ENCODE results near the gene LMNTD2. TPM values are rescaled to one million over a fixed set of nuclear protein-coding genes. Genes with fewer than 3 reads are reported as not detected.
A peak's percentile ranks its signal among the peaks of the same experiment; 100 is the strongest.

The LMNTD2 gene
- total RNA-seq, 1 donor from 2014 or later, result 2.3 TPM

GRCh38 chr11:587978-588380 lies 27.4 kb upstream of the LMNTD2 start:
- Mint-ChIP-seq H3K4me1 (ENCODE audit: low read depth, unreplicated experiment) (no peaks in the 10 kb centered on the region), H3K4me3 (ENCODE audit: unreplicated experiment) (no peak overlapping the region), H3K27ac (ENCODE audit: unreplicated experiment) (no peak overlapping the region), H3K36me3 (ENCODE audit: unreplicated experiment) (no peaks in the 10 kb centered on the region), H3K27me3 (ENCODE audit: unreplicated experiment) (peaks cover 4% of the 10 kb centered on the region), H3K9me3 (ENCODE audit: unreplicated experiment) (peaks cover 4% of the 10 kb centered on the region)
- TF ChIP-seq CTCF (IDR thresholded peaks at IDR 0.05; ENCODE audit: partially characterized antibody, unreplicated experiment), result no peak
- DNase-seq, result no peak

GRCh38 chr11:587546-587945 lies 27.0 kb upstream of the LMNTD2 start:
- peaks cover 4% of the 10 kb centered on the region for H3K9me3 Mint-ChIP-seq (ENCODE audit: unreplicated experiment)
- H3K36me3 Mint-ChIP-seq (ENCODE audit: unreplicated experiment), result no peaks in the 10 kb centered on the region
- H3K27ac Mint-ChIP-seq (ENCODE audit: unreplicated experiment), result no peak overlapping the region
- peaks cover 4% of the 10 kb centered on the region for H3K27me3 Mint-ChIP-seq (ENCODE audit: unreplicated experiment)
- DNase-seq, result no peak
- TF ChIP-seq CTCF (IDR thresholded peaks at IDR 0.05; ENCODE audit: partially characterized antibody, unreplicated experiment), result no peak
- no peaks in the 10 kb centered on the region for H3K4me1 Mint-ChIP-seq (ENCODE audit: low read depth, unreplicated experiment)
- H3K4me3 Mint-ChIP-seq (ENCODE audit: unreplicated experiment), result no peak overlapping the region

DNA sequence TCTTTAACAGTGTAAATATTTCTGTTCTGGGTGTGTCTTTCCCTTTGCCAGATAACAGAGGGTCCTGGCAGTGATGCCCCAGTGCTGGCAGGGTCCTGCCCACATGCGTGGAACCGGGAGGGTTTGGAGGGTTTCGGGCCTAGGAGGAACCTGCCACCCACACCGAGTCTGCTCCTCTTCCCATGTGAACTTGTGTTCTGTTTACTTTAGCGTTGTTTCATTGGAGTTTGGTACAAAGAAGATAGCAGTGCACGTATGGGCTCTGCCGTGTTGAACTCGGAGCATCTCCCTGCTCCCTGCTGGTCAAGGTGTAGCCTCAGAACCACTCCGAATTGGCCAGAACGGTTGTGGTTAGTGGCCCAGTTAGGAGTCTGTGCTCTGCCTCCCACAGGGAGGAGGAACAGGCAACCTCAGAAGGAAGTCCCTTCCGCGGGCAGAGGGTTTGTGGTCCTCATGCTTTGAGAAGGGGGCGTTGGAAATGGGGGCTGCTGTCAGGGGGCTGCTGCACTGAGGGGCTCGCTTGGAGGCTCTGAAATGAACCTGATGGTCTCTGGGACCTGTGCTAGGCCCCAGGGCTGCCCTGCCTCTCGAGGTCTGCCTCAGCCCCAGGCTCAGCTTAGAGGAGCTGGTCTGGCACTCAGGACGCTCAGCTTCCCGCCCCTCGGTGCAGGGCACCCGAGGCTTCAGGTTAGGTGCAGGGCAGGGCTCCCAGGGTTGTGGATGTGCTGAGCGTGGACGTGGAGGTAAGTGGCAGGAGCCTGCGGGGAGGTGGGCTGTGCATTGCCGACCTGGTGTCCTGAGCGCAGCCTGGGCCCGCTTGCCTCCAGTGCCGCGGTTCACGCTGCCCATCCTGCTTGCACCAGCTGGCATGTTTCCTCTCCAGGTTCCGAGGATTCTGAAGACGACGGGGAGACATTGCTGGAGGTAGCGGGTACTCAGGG lies 26.1 kb upstream of the LMNTD2 start:
- no peak overlapping the region for H3K27ac Mint-ChIP-seq (ENCODE audit: unreplicated experiment)
- DNase-seq, result no peak
- H3K36me3 Mint-ChIP-seq (ENCODE audit: unreplicated experiment), result no peaks in the 10 kb centered on the region
- H3K4me1 Mint-ChIP-seq (ENCODE audit: low read depth, unreplicated experiment), result peaks cover 2% of the 10 kb centered on the region
- peaks cover 4% of the 10 kb centered on the region for H3K27me3 Mint-ChIP-seq (ENCODE audit: unreplicated experiment)
- H3K4me3 Mint-ChIP-seq (ENCODE audit: unreplicated experiment), result no peak overlapping the region
- TF ChIP-seq CTCF (IDR thresholded peaks at IDR 0.05; ENCODE audit: partially characterized antibody, unreplicated experiment), result no peak
- peaks cover 4% of the 10 kb centered on the region for H3K9me3 Mint-ChIP-seq (ENCODE audit: unreplicated experiment)

- H3K27me3 Mint-ChIP-seq (ENCODE audit: unreplicated experiment), result peaks cover 3% of the 10 kb centered on the region
- H3K9me3 Mint-ChIP-seq (ENCODE audit: unreplicated experiment), result peaks cover 1% of the 10 kb centered on the region
- H3K4me1 Mint-ChIP-seq (ENCODE audit: low read depth, unreplicated experiment), result peaks cover 7% of the 10 kb centered on the region
- no peak overlapping the region for H3K27ac Mint-ChIP-seq (ENCODE audit: unreplicated experiment)
- H3K36me3 Mint-ChIP-seq (ENCODE audit: unreplicated experiment), result no peaks in the 10 kb centered on the region
- H3K4me3 Mint-ChIP-seq (ENCODE audit: unreplicated experiment), result no peak overlapping the region
- no peak for TF ChIP-seq CTCF (IDR thresholded peaks at IDR 0.05; ENCODE audit: partially characterized antibody, unreplicated experiment)
- DNase-seq, result no peak
Observed at GRCh38 chr11:584287-584686, 23.7 kb upstream of the LMNTD2 start.

- no peak for DNase-seq
- TF ChIP-seq CTCF (IDR thresholded peaks at IDR 0.05; ENCODE audit: partially characterized antibody, unreplicated experiment), result no peak
Observed at GRCh38 chr11:581752-582151, 21.2 kb upstream of the LMNTD2 start.

More at GRCh38 chr11:581752-582151, 21.2 kb upstream of the LMNTD2 start:
- peaks cover 4% of the 10 kb centered on the region for H3K9me3 Mint-ChIP-seq (ENCODE audit: unreplicated experiment)
- peaks cover 15% of the 10 kb centered on the region for H3K4me1 Mint-ChIP-seq (ENCODE audit: low read depth, unreplicated experiment)
- peaks cover 6% of the 10 kb centered on the region for H3K27me3 Mint-ChIP-seq (ENCODE audit: unreplicated experiment)
- H3K36me3 Mint-ChIP-seq (ENCODE audit: unreplicated experiment), result no peaks in the 10 kb centered on the region
- no peak overlapping the region for H3K4me3 Mint-ChIP-seq (ENCODE audit: unreplicated experiment)
- peak overlapping the region; percentile 28 for H3K27ac Mint-ChIP-seq (ENCODE audit: unreplicated experiment)
